Panc1 (cell line): ENCODE results near the gene ARFGAP2. TPM values are rescaled to one million over a fixed set of nuclear protein-coding genes. Genes with fewer than 3 reads are reported as not detected.

ENCODE experiments used
- ATAC-seq: fragments of 200-7000 bp; cut with Tn5 transposase; 2 replicates; pipeline ENCODE4 v1.9.1; 2020; ENCODE audit warnings: mild to moderate bottlenecking, moderate library complexity
- BruUV-seq: library from RNA; stranded (reverse); fragments of 400-500 nt; replicated peaks from 2 replicates; lab custom pipeline; 2021; lab: Mats Ljungman, UMichigan
- CTCF ChIA-PET: fragments of 300-600 bp; sonication (Branson Sonifier 250); formaldehyde crosslinking; loops from one replicate; lab custom pipeline; 2022; ENCODE audit warnings: antibody characterized with exemption; lab: Charles Lee
- POLR2A ChIA-PET: fragments of 300-600 bp; sonication (Branson Sonifier 250); formaldehyde crosslinking; loops from one replicate; lab custom pipeline; 2022; ENCODE audit warnings: antibody characterized with exemption; lab: Charles Lee
- DNase-seq: peaks from one replicate; pipeline ENCODE4 v3.0.0-alpha.2; 2010; ENCODE audit warnings: low read depth, low spot score
- H3K27ac ChIP-seq: 2 replicates; pipeline ENCODE4 v1.5.1; 2011; ENCODE audit warnings: mild to moderate bottlenecking, low read length, inconsistent platforms
- H3K27me3 ChIP-seq: fragments of 200-500 bp; sonication (Bioruptor generic); 2 replicates; pipeline ENCODE4 v1.6.0; 2014; ENCODE audit warnings: low read length, inconsistent platforms; ENCODE audit not compliant: control insufficient read depth, insufficient read depth
- H3K36me3 ChIP-seq: fragments of 200-500 bp; sonication (Bioruptor generic); 2 replicates; pipeline ENCODE4 v1.5.1; 2014; ENCODE audit warnings: inconsistent platforms, mild to moderate bottlenecking, low read length, moderate library complexity; ENCODE audit not compliant: control insufficient read depth, insufficient read depth
- H3K4me1 ChIP-seq: 2 replicates; pipeline ENCODE4 v1.5.1; 2011; ENCODE audit warnings: inconsistent platforms, mild to moderate bottlenecking, low read length, moderate library complexity; ENCODE audit not compliant: control insufficient read depth, insufficient read depth
- H3K4me3 ChIP-seq, 2 experiments: 2 replicates each; pipeline ENCODE4 v1.5.1; 2011 to 2012; ENCODE audit warnings: low read depth in 2 of 2, low read length in 2 of 2, mild to moderate bottlenecking in 2 of 2, inconsistent platforms in 1 of 2, moderate library complexity in 1 of 2
- H3K9me3 ChIP-seq: fragments of 200-500 bp; sonication (Bioruptor generic); 2 replicates; pipeline ENCODE4 v1.5.1; 2014; ENCODE audit warnings: low read depth, mild to moderate bottlenecking, inconsistent platforms, low read length, moderate library complexity; ENCODE audit not compliant: control insufficient read depth, insufficient read depth
- POLR2AphosphoS5 ChIP-seq: IDR thresholded peaks from 2 replicates; pipeline ENCODE4 v1.6.1; 2012; ENCODE audit warnings: mild to moderate bottlenecking, low read depth, low read length, moderate library complexity
- REST ChIP-seq, 2 experiments: IDR thresholded peaks; 2 replicates each; pipeline ENCODE4 v1.6.1; 2011 to 2012; ENCODE audit warnings: low read depth in 2 of 2, control low read depth in 1 of 2, low read length in 1 of 2, mild to moderate bottlenecking in 1 of 2, moderate library complexity in 1 of 2; ENCODE audit not compliant: insufficient read depth in 1 of 2
- SIN3A ChIP-seq: IDR thresholded peaks from 2 replicates; pipeline ENCODE4 v1.6.1; 2012; ENCODE audit warnings: low read depth, mild to moderate bottlenecking, low read length, moderate library complexity, borderline replicate concordance; ENCODE audit not compliant: insufficient read depth
- TCF7L2 ChIP-seq: IDR thresholded peaks from 2 replicates; pipeline ENCODE4 v1.6.1; 2011; ENCODE audit warnings: mild to moderate bottlenecking, low read depth, low read length, inconsistent platforms
- in situ Hi-C: cut with HindIII; loops from 2 replicates; pipeline ENCODE4 v1.10.0; 2016; ENCODE audit warnings: low sequenced_read_pairs, low pct_unique_long_range_greater_than_20kb
- intact Hi-C: fragments of 100-400 bp; cut with micrococcal nuclease; formaldehyde crosslinking; loops from one replicate; pipeline ENCODE4 v1.10.0; 2022; ENCODE audit not compliant: unreplicated experiment
- total RNA-seq: library from RNA; stranded (reverse); gene quantifications from one replicate; pipeline ENCODE4 v1.2.1, GENCODE V29; 2021; ENCODE audit not compliant: unreplicated experiment
- TF ChIP-seq, protein P1 (sequence below): fragments of 450-650 bp; IDR thresholded peaks from 2 replicates; pipeline ENCODE4 v1.5.1; 2017; ENCODE audit warnings: mild to moderate bottlenecking

ARFGAP2 gene
- total RNA-seq, 1 experiment from 2014 or later = 61.4 TPM

DNA sequence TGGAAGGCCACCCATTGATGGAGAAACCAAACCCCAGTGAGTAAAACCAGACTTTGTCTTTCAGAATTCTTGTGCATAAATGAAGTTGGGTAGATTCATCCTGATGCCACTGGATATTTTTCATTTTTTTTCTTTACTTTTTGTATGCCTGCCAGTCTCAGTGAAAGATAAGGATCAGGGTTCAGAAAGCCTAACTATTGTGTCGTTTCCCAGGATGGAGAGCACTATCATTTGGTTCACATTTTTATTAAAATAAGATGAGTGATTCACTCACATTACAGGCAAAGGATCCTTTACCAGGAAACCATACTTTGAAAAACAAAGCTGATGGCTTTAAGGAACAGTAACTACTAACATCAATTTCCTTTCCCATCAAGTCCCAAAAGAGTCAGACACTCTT, 52.0 kb downstream of the ARFGAP2 start:
- no peaks in the 10 kb centered on the region for H3K4me1 ChIP-seq
- intact Hi-C loops (no loop called here), in situ Hi-C loops (no loop called here)
- BruUV-seq = no TSS peak
- POLR2A ChIA-PET = no interaction called here
- no peak for DNase-seq
- TF ChIP-seq TCF7L2 = no peak
- no peak for TF ChIP-seq POLR2AphosphoS5
- no peak for TF ChIP-seq SIN3A
- TF ChIP-seq, protein P1, sequence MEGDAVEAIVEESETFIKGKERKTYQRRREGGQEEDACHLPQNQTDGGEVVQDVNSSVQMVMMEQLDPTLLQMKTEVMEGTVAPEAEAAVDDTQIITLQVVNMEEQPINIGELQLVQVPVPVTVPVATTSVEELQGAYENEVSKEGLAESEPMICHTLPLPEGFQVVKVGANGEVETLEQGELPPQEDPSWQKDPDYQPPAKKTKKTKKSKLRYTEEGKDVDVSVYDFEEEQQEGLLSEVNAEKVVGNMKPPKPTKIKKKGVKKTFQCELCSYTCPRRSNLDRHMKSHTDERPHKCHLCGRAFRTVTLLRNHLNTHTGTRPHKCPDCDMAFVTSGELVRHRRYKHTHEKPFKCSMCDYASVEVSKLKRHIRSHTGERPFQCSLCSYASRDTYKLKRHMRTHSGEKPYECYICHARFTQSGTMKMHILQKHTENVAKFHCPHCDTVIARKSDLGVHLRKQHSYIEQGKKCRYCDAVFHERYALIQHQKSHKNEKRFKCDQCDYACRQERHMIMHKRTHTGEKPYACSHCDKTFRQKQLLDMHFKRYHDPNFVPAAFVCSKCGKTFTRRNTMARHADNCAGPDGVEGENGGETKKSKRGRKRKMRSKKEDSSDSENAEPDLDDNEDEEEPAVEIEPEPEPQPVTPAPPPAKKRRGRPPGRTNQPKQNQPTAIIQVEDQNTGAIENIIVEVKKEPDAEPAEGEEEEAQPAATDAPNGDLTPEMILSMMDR = no peak
- TF ChIP-seq REST (IDR thresholded peaks at IDR 0.05; ENCODE audit: insufficient read depth in 1 of 2, low read depth in 2 of 2, low read length in 1 of 2) = no peak
- H3K27me3 ChIP-seq = no peaks in the 10 kb centered on the region
- no peak overlapping the region for H3K27ac ChIP-seq
- no peak for ATAC-seq
- H3K4me3 ChIP-seq = no peak overlapping the region
- H3K36me3 ChIP-seq = no peaks in the 10 kb centered on the region
- no peaks in the 10 kb centered on the region for H3K9me3 ChIP-seq
- CTCF ChIA-PET = no interaction called here

DNA sequence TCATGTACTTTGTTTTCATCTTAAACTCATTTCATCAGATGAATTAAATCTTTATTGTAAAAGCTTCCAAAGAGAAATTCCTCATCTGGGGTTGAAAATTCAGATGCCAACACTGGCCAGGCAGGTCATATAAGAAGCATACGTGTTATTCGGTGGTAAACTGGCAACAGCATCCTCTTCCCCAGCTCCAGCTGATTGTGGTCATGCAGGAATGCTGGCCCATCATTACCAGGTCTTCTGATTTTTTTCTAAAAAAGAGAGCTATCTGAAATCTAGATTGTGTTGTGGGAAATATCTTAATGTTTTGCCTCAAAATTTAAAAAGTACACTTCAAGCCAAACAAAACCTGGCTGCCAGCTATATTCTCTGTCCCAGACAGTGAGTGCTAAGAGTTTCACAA, 53.6 kb downstream of the ARFGAP2 start:
- in situ Hi-C loops = no loop called here
- Histone ChIP-seq H3K4me1 (no peaks in the 10 kb centered on the region), H3K36me3 (no peaks in the 10 kb centered on the region), H3K27me3 (no peaks in the 10 kb centered on the region), H3K27ac (no peak overlapping the region), H3K4me3 (no peak overlapping the region), H3K9me3 (no peaks in the 10 kb centered on the region)
- ChIA-PET CTCF (no interaction called here), POLR2A (no interaction called here)
- DNase-seq (no peak), ATAC-seq (no peak)
- BruUV-seq = no TSS peak
- TF ChIP-seq REST (IDR thresholded peaks at IDR 0.05; ENCODE audit: insufficient read depth in 1 of 2, low read depth in 2 of 2, low read length in 1 of 2) (no peak), TCF7L2 (no peak), POLR2AphosphoS5 (no peak), SIN3A (no peak)
- TF ChIP-seq, protein P1 = no peak
- intact Hi-C loops = no loop called here
